ENCODE measurements around the gene TNIK.

Gene TNIK

GRCh38 chr3:171348121-171348520, 112.1 kb downstream of the TNIK start:
- intact Hi-C loops (cut with DNase I), result no loop called here
- DNase-seq, result no peak

- intact Hi-C loops (cut with DNase I), result no loop called here
- peak in 1 of 10 donors; percentile 46 for DNase-seq
Observed at GRCh38 chr3:171347301-171348039, 112.7 kb downstream of the TNIK start.

GRCh38 chr3:171346582-171347300, 113.5 kb downstream of the TNIK start:
- no peak for DNase-seq
- intact Hi-C loops (cut with DNase I), result no loop called here

GRCh38 chr3:171346019-171346418, 114.2 kb downstream of the TNIK start:
- intact Hi-C loops (cut with DNase I), result no loop called here
- DNase-seq, result no peak

- intact Hi-C loops (cut with DNase I), result no loop called here
- no peak for DNase-seq
Observed at GRCh38 chr3:171345107-171345843, 114.9 kb downstream of the TNIK start.

GRCh38 chr3:171343693-171344092, 116.5 kb downstream of the TNIK start:
- DNase-seq, result no peak

GRCh38 chr3:171342783-171343420, 117.3 kb downstream of the TNIK start:
- DNase-seq, result no peak
- intact Hi-C loops (cut with DNase I), result no loop called here

More at GRCh38 chr3:171343693-171344092, 116.5 kb downstream of the TNIK start:
- intact Hi-C loops (cut with DNase I), result no loop called here

- intact Hi-C loops (cut with DNase I), result no loop called here
- DNase-seq, result no peak
Observed at GRCh38 chr3:171342200-171342599, 118.0 kb downstream of the TNIK start.

GRCh38 chr3:171340434-171340833, 119.8 kb downstream of the TNIK start:
- intact Hi-C loops (cut with DNase I), result no loop called here
- no peak for DNase-seq

GRCh38 chr3:171339598-171339997, 120.6 kb downstream of the TNIK start:
- DNase-seq, result no peak
- intact Hi-C loops (cut with DNase I), result no loop called here

- DNase-seq, result no peak
- intact Hi-C loops (cut with DNase I), result no loop called here
Observed at GRCh38 chr3:171336406-171336805, 123.8 kb downstream of the TNIK start.

GRCh38 chr3:171335559-171335958, 124.6 kb downstream of the TNIK start:
- no peak for DNase-seq
- intact Hi-C loops (cut with DNase I), result no loop called here

- intact Hi-C loops (cut with DNase I), result loop anchor here (1.0 kb wide), 1 partner anchor 13 kb away; no protein-coding TSS in a partner anchor
Observed at GRCh38 chr3:171334465-171334811, 125.8 kb downstream of the TNIK start.

GRCh38 chr3:171333784-171334464, 126.3 kb downstream of the TNIK start:
- intact Hi-C loops (cut with DNase I), result loop anchor here (1.0 kb wide), 1 partner anchor 13 kb away; no protein-coding TSS in a partner anchor
- no peak for DNase-seq

More at GRCh38 chr3:171334465-171334811, 125.8 kb downstream of the TNIK start:
- DNase-seq, result no peak

GRCh38 chr3:171330938-171331337, 129.3 kb downstream of the TNIK start:
- intact Hi-C loops (cut with DNase I), result no loop called here
- no peak for DNase-seq

- no peak for DNase-seq
- intact Hi-C loops (cut with DNase I), result no loop called here
Observed at GRCh38 chr3:171329746-171330145, 130.5 kb downstream of the TNIK start.

GRCh38 chr3:171328419-171329082, 131.7 kb downstream of the TNIK start:
- intact Hi-C loops (cut with DNase I), result no loop called here
- no peak for DNase-seq

- DNase-seq, result no peak
- intact Hi-C loops (cut with DNase I), result no loop called here
Observed at GRCh38 chr3:171327441-171328174, 132.6 kb downstream of the TNIK start.

Measured in posterior cingulate gyrus (tissue), 11 donors.